ENCODE measurements around the gene ETV6.
A peak's percentile ranks its signal among the peaks of the same experiment; 100 is the strongest.
"Not testable (repeated sequence)": the region's sequence is repeated elsewhere in the genome, so short reads cannot be mapped to it uniquely, and the experiment has no call there.

The ETV6 gene

GRCh38 chr12:11649413-11650285, at the start of gene ETV6:
ETV6 (plus strand) TSS chr12:11649674; CDS start chr12:11650128, 454 bp downstream.
- DNase-seq = peak; percentile 46

- DNase-seq = no peak
Observed at GRCh38 chr12:11600199-11600598, 49.3 kb upstream of the ETV6 start.

DNA sequence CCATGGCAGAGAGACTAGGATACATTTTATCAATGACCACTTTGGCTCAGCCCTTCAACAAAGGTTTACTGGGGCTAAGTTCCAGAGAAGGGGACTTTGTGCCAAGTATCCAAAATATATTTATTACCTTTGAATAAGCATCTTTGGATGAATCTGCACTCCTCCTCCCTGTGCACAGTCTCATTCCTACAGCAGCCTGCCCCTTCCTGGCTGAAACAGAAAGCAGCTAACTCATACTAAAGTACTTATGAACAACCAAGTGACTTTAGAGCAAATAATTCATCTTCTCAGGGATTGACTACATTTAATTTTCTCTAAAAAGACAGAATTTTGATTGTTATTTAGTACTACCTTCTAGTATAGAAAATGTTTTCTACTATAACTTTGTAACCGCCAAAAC, 47.8 kb upstream of the ETV6 start:
- DNase-seq = no peak

DNA sequence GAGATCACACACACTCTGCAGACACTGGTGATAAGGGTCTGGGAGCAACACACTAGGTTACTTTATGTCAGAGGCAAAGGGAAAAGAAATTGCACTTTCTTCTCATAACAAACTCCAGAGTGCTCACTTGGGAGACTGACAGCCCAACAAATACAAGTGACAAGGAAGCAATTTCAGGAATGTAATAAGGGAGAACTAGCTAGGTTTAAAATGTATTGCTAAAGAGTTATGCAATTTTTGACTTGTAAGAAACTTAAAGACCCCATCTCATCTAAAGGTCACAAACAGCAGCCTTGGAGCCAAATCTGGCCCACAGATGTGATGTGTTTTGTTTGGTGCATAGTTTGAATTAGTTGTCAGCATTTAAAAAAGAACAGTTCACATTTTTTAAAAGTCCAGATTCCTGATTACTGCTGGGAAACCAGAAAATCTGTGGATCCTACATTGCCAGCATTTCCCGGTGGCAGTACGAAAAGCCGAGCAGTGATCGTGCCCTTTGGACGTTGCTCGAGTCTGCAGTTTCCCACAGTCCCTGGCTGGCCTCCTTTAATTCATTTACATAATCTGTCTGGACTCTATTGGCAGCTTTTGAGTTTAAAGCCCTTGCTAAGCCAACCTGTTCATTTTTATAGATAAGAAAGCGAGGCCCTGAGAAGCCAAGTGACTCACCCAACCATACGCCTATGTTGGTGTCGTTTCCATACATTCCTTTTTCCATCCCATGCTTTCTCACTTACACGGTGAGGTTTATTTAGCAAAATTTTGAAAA, 42.0 kb upstream of the ETV6 start:
- no peak for DNase-seq

GRCh38 chr12:11609045-11609444, 40.4 kb upstream of the ETV6 start:
- no peak for DNase-seq

DNA sequence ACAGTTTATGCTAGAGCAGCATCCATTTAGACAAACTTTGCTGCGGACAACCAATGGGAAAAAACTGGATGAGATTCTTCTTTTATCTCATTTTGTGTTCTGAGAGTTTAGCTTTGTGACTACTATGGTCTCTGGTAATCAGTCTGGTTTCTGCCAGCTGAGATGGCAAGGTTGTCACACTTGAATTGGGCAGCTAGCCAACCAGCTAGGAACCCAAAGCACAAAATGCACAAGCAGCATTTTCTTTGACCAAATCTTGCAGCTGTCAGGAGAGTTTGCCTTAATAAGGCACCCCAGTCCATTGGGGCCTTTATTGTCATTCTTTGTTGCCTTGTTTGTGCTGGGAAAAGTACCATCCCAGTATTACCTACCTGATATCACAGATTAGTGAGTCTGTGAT, 34.0 kb upstream of the ETV6 start:
- DNase-seq = no peak

DNA sequence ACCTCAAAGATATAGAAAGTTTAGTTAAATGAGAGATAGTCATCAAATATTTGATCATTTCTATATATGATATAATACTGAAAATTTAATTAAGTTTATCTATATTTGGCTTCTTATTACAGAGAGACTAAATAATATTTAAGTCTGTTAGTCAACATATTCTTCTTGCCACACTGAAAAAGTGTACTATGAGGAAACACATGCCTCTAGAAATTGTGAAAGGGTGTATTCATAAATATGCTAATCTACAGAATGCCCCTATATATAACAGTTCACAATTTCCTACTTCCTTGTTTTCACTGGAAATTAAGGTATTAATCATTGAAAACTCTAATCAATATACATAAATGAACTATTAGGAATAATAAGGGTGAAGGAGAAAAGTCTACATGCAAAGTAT, 31.4 kb upstream of the ETV6 start:
- no peak for DNase-seq

DNA sequence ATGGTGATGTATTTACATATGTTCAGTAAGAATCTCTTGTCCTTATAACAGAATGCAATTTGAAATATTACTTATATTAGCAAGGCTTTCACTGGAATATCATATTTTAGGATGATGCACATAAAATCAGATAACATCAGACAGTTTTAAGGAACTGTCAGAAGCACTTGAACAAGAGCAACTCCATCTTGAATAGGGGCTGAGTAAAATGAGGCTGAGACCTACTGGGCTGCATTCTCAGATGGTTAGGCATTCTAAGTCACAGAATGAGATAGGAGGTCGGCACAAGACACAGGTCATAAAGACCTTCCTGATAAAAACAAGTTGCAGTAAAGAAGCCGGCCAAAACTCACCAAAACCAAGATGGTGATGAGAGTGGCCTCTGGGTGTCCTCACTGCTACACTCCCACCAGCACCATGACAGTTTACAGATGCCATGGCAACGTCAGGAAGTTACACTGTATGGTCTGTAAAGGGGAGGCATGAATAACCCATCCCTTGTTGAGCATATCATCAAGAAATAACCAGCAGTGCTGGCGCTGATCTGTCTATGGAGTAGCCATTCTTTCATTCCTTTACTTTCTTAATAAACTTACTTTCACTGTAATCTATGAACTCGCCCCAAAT, 27.6 kb upstream of the ETV6 start:
- DNase-seq = no peak

- no peak for DNase-seq
Observed at GRCh38 chr12:11622876-11623281, 26.6 kb upstream of the ETV6 start.

- no peak for DNase-seq
Observed at GRCh38 chr12:11623382-11623781, 26.1 kb upstream of the ETV6 start.

DNA sequence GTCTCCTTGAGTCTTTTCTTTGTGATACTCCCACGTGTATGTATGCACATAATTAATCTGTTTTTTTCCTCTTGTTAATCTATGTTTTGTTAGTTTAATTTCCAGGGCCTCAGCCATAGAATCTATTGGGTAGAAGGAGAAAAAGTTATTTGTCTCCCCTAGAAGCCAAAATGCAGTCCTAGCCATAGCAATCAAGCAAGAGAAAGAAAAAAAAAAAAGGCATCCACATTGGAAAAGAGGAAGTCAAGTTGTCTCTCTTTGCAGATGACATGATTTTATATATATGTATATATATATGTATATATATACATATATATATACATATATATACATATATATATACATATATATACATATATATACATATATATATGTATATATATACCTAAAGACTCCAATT, 25.4 kb upstream of the ETV6 start:
- DNase-seq = no peak

GRCh38 chr12:11627709-11628108, 21.8 kb upstream of the ETV6 start:
- not testable (repeated sequence) for DNase-seq

- DNase-seq = no peak
Observed at GRCh38 chr12:11628353-11628752, 21.1 kb upstream of the ETV6 start.

GRCh38 chr12:11630046-11630706, 19.3 kb upstream of the ETV6 start:
- no peak for DNase-seq

- DNase-seq = no peak
Observed at GRCh38 chr12:11631288-11631687, 18.2 kb upstream of the ETV6 start.

DNA sequence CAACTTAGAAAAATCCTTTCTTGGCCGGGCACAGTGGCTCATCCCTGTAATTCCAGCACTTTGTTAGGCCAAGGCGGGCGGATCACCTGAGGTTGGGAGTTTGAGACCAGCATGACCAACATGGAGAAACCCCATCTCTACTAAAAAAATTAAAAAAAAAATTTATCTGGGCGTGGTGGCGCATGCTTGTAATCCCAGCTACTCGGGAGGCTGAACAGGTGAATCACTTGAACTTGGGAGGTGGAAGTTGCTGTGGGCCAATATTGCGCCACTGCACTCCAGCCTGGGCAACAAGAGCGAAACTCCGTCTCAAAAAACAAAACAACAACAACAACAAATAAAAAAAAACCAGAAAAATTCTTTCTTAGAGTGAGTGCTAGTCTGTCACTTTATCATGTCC, 17.6 kb upstream of the ETV6 start:
- not testable (repeated sequence) for DNase-seq

DNA sequence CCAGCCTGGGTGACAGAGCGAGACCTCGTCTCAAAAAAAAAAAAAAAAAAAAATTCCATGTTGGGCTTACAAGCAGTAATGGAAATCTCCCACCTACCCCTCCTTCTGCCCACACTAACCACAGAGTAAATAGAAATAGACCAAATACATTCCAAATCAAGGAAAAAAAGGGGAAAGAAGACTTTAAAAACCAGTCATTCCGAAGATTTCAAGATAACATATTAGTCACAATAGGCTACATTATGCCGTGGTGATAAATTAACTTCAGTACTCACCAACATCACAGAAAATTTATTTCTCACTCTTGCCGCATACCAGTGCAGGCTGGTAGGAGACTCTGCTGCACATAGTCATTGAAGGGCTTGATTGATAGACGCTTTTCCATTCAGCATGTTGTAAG, 15.5 kb upstream of the ETV6 start:
- no peak for DNase-seq

- DNase-seq = no peak
Observed at GRCh38 chr12:11635341-11635740, 14.1 kb upstream of the ETV6 start.

DNA sequence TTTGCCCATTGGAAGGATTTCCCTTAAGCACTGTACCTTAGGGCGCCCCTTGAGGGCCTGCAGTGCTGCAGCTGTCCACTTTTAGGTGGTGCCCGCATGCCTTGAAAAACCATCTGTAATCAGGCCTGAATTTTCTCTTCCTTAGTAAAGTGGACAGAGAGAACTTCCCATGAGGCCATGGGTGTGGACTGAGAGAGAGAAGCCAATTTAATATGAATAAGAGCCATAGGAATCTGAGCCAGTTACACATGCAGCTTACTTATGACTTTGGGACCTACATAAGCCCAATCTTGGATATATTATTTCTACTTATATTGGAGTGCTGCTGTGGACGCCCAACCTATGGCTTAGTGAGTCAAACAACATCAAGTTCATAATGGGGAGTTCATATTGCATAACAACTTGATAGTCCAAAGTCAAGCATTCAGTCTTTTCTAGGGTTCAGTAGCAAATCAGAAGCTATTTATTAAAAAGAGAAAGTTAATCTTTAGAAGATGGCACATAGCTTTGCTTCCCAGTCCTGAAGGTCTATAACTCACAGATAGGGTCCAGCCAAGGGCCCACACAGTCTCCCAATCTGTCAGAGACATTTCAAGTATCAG, 11.1 kb upstream of the ETV6 start:
- DNase-seq = no peak

DNA sequence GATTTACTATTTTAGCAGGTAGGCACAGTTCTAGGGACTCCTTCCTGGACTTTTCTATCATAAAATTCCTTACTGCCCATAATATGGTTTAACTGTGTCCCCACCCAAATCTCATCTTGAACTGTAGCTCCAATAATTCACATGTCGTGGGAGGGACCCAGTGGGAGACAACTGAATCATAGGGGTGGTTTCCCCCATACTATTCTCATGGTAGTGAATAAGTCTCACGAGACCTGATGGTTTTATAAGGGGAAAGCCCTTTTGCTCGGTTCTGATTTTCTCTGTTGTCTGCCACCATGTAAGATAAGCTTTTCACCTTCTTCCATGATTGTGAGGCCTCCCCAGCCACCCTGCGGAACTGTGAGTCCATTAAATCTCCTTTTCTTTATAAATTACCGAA, 10.0 kb upstream of the ETV6 start:
- no peak for DNase-seq

- no peak for DNase-seq
Observed at GRCh38 chr12:11641522-11641921, 8.0 kb upstream of the ETV6 start.

DNA sequence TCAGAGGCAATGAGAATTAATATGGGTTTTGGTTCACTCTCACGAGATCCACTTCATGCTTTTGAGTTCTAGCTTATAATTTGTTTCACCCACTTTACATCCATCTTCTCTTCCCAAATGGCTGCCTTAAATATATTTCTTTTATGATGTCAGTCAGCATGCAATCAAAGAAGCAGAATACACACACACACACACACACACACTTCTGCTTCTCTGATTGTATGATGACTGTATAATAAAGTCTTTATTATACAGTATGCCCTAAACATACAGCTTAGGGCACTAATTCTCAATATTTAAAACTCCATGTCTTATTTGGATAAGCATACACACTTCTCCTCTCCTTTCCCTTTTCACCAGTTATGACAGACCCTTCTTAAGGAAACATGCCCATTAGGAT, 6.7 kb upstream of the ETV6 start:
- DNase-seq = no peak

GRCh38 chr12:11645391-11645790, 4.1 kb upstream of the ETV6 start:
- no peak for DNase-seq

Data from GOT3 (cell line).